ENCODE measurements around the gene COPRS. TPM values are rescaled to one million over a fixed set of nuclear protein-coding genes. Genes with fewer than 3 reads are reported as not detected.
"Not testable (repeated sequence)": the region's sequence is repeated elsewhere in the genome, so short reads cannot be mapped to it uniquely, and the experiment has no call there.

COPRS gene
- total and polyA plus RNA-seq, 2 experiments from 2014 or later: 51.5 to 62.6 TPM

- H3K4me1 ChIP-seq (ENCODE audit: insufficient read depth); H3K27ac Mint-ChIP-seq; H3K9me3 Mint-ChIP-seq; DNase-seq (ENCODE audit: low spot score); H3F3A ChIP-seq (replicated peaks; ENCODE audit: low read depth); H3K27me3 Mint-ChIP-seq (ENCODE audit: insufficient read depth, low read depth, poor library complexity); H3K4me2 ChIP-seq; H3K9me2 ChIP-seq (ENCODE audit: insufficient read depth); H3K79me2 ChIP-seq (replicated peaks; ENCODE audit: insufficient read depth); H3K27ac ChIP-seq (ENCODE audit: low read depth); H3K27me3 ChIP-seq (ENCODE audit: insufficient read depth); H3K4me3 ChIP-seq; H3K4me1 Mint-ChIP-seq; H3K36me3 ChIP-seq (ENCODE audit: insufficient read depth); ATAC-seq; H4K20me1 ChIP-seq (replicated peaks; ENCODE audit: insufficient read depth); H3K36me3 Mint-ChIP-seq (ENCODE audit: low read depth); H3K4me3 Mint-ChIP-seq; H2AFZ ChIP-seq: not testable (repeated sequence)
These were observed 40.2 kb downstream of the COPRS start for GRCh38 chr17:31818863-31819262.

DNA sequence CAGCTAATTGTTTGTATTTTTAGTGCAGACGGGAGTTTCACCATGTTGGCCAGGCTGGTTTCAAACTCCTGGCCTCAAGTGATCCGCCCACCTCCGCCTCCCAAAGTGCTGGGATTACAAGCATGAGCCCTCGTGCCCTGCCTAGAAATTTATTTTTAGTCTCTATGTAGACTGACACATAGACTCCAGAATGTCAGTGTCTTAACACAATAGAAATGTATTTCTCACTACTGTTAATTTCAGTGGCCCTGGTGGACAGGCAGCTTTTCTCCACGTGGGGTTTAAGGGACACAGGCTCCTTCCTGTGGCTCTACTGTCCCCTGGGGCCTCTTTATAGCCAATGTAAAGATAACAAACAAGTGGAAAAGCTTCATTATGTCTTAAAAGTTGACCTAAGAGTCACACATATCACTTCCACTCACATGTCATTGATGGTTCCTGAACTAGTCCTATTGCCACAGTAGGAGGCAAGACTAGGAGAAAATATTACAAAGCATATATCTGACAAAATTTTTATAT lies 43.8 kb downstream of the COPRS start:
- H3K4me1 Mint-ChIP-seq: no peaks in the 10 kb centered on the region
- no peaks in the 10 kb centered on the region for H3K79me2 ChIP-seq (replicated peaks; ENCODE audit: insufficient read depth)
- no peak for TF ChIP-seq REST (IDR thresholded peaks at IDR 0.05; ENCODE audit: unreplicated experiment)
- TF ChIP-seq ZNF114 (CRISPR knock-in tag; IDR thresholded peaks at IDR 0.05): no peak
- TF ChIP-seq POLR2AphosphoS5 (IDR thresholded peaks at IDR 0.05; ENCODE audit: low read depth): no peak
- no peak for TF ChIP-seq CTCF (conservative IDR thresholded peaks at IDR 0.05; ENCODE audit: low read depth in 2 of 2)
- TF ChIP-seq EZH2phosphoT487 (IDR thresholded peaks at IDR 0.05; ENCODE audit: unreplicated experiment): no peak
- TF ChIP-seq NANOG (IDR thresholded peaks at IDR 0.05; ENCODE audit: borderline replicate concordance): no peak
- no peak for TF ChIP-seq STAT1 (IDR thresholded peaks at IDR 0.05; ENCODE audit: unreplicated experiment)
- TF ChIP-seq JUNB (IDR thresholded peaks at IDR 0.05; ENCODE audit: unreplicated experiment): no peak

More for the DNA sequence above, 43.8 kb downstream of the COPRS start:
- Histone ChIP-seq H3K4me1 (ENCODE audit: insufficient read depth) (no peaks in the 10 kb centered on the region), H3K4me3 (no peak overlapping the region), H2AFZ (no peak overlapping the region), H3K9me2 (ENCODE audit: insufficient read depth) (no peaks in the 10 kb centered on the region), H3K27me3 (ENCODE audit: insufficient read depth) (no peaks in the 10 kb centered on the region), H4K20me1 (replicated peaks; ENCODE audit: insufficient read depth) (no peaks in the 10 kb centered on the region), H3K27ac (ENCODE audit: low read depth) (no peak overlapping the region), H3K36me3 (ENCODE audit: insufficient read depth) (no peaks in the 10 kb centered on the region), H3F3A (replicated peaks; ENCODE audit: low read depth) (no peaks in the 10 kb centered on the region), H3K4me2 (no peak overlapping the region)
- Mint-ChIP-seq H3K27ac (no peak overlapping the region), H3K36me3 (ENCODE audit: low read depth) (no peaks in the 10 kb centered on the region), H3K9me3 (peaks cover 2% of the 10 kb centered on the region; the same call in 1 of the 3 replicates), H3K27me3 (ENCODE audit: insufficient read depth, low read depth, poor library complexity) (peaks cover 2% of the 10 kb centered on the region), H3K4me3 (no peak overlapping the region)
- ATAC-seq (no peak), DNase-seq (ENCODE audit: low spot score) (no peak)

Measured in GM23338 (cell line).